Globus pallidus (tissue), 1 donor: ENCODE measurements around the gene PLEKHA7.
"Not testable (repeated sequence)": the region's sequence is repeated elsewhere in the genome, so short reads cannot be mapped to it uniquely, and the experiment has no call there.

Source experiments
- DNase-seq: peaks from one replicate; pipeline ENCODE4 v3.0.0-alpha.2; 2015; ENCODE audit warnings: low spot score

The PLEKHA7 gene

DNA sequence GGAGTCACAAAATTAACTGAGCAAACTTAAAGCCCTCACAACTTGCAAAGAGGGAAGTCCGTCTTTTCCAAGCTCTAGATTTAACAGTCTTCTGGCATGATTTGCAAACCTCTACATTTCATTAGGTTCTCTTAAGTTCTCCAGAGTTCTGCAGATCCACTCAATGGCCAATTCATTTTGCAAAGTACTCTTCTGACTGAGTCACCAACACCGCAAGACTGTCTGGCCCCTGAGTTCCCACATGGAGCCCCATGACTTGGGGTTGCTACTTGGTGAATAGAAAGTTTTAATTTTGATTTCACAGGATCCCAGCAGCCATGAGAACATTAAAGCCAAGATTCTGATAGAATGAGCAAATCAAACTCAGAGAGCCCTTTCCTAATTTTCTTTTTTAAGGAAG lies 134.5 kb downstream of the PLEKHA7 start:
- no peak for DNase-seq

DNA sequence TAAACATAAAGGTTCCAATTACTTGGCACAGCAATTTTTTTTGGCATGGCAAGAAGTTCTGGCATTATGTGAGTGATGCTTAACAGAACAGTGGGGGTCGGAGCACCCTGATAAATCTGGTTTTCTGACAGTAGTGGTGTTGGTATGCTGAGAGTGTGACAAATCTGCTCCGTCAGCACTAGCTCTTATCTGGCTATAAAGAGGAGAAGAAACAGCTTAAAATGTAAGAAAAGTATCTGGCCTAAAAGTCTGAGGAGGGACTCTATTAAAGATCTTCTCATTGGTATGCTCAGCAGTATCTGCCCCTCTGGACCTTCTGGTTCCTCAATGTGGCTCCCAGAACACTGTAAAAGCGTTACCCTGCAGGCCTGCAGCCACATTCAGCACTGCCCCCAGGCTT lies 137.4 kb downstream of the PLEKHA7 start:
- no peak for DNase-seq

DNA sequence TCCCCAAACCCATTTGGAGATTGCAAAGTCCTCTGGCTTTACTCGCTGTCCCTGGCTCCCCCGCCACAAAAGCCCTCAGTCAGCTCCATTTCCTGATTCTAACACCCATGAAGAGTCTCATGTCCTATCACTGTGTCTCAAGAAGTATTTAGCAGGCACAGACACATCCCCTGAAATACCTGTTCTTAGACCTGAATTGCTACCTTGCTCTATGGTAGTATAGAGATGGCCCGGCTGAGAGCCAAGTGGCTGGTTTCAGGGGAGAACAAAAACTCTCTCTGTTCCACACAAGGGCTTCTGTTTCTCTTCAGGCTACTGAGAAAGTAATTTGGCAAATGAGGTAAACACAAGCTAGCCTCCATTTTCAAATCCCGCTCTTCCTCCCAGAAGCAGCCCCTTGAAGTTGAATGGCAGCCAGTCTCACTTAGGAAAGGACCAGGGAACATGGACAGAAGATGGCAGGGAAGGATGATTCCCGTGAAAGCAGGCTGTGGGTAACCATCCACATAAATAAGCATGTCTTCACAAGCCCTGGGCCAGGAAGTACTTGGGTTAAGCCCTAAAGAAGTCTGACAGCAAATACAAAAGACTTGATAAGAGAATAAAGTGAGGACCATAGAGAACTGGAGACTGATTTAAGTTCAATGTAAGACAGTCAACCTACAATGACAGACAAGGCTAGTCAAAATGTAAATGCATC lies 138.0 kb downstream of the PLEKHA7 start:
- DNase-seq, result no peak

DNA sequence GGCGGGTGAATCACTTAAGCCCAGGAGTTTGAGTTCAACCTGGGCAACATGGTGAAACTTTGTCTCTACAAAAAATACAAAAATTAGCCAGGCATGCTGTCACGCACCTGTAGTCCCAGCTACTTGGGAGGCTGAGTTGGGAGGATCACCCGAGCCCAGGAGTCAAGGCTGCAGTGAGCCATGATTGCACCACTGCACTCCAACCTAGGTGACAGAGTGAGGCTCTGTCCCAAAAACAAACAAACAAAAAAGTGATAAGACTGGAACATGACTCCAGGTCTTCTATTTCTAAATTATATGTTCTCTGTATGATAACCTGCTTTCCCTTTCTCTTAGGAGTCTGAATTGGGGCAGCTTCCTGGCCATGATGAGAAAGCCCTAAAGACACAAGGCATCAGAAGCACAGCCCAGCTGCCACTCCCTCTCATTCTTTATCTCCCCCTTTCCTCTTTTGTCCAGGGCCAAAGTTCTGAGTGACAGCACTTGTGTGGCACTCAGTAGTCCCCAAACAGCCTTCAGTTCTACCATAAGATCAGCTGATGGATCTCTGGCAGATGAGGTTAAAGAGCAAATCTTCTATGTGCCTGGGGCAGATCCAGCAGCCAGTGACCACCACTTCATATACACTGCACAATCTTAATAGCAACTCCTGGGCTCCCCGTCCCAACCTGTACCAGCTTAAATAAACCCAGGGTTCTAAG lies 139.8 kb downstream of the PLEKHA7 start:
- DNase-seq, result no peak

DNA sequence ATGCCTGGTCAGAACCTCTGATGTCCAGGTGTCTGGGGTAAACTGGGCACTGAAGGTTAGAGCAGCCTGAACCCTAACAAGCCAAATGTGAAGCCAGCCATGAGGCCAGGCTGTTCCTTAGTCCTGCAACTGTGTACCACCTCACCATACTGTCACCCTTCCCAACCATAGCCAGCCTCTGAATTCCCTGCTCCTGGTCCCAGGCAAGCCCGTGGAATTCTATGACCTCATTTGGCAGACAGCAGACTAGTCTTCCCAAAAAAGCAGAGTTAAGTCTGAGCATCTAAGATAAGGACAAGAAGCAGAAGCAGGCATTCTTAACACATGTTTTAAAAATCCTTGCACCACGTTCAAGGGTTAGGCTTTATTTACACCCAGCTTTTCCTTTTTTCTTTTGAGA lies 140.9 kb downstream of the PLEKHA7 start:
- no peak for DNase-seq

DNA sequence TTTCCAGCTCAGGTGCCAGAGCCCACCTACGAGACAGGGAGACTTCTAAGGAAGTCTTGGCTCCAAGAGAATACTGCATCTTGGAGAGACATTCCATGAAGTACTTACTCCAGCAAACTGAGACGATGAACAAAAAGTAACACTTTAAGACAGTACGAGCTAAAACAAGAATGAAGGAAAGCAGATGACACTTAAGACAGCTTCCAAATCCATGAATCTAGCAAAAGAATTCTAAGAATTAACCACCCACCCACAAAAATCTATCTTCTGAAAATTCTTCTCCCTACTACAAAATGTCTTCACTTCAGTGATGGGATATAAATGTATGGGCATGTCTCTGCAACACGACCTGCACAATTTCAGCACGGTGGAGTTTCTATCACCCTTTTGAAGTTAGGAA lies 142.8 kb downstream of the PLEKHA7 start:
- no peak for DNase-seq

DNA sequence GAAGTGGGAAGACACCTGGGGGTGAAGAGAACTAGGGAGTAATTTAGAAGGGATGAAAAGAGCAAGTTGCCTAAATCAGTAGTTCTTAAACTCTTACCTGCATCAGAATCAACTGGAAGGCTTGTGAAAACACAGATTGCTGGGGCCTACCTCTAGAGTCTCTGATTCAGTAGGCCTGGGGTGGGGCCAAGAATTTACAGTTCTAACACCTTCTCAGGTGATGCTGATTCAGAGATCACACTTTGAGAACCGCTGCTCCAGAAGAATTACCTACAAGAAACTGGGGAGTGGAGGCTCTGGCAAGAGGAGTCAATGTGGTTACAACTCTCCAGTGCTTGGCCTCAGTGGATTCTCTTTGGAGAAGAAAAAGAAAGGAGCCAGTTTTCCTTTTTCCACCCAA lies 147.1 kb downstream of the PLEKHA7 start:
- DNase-seq, result no peak

DNA sequence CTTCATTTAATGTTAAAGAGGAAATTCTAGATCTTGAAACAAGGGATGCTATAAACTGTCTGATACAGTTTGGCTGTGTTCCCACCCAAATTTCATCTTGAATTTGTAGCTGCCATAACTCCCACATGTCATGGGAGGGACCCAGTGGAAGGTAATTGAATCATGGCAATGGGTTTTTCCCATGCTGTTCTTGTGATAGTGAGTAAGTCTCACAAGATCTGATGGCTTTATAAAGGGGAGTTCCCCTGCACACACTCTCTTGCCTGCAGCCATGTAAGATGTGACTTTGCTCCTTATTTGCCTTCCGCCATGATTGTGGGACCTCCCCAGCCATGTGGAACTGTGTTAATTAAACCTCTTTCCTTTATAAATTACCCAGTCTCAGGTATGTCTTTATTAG lies 149.8 kb downstream of the PLEKHA7 start:
- not testable (repeated sequence) for DNase-seq

DNA sequence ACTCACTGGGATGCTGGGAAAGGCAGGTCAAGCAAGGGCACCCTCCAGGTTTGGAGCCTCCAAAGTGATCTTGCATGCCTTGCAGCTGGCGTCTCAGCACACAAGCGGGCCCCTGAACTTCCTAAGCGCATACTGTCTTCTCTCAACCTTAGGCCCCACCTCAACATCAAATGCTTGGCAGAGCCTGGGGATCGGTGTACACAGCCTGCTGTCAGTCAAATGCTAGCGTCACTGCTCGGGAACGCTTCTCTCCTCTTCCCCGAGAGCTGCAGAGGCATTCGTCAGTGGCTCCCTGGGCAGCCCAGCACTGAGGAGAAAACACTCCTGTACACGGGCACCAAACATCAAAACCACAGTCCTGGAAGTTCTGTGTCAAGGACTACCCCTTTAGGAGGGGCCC lies 150.8 kb downstream of the PLEKHA7 start:
- DNase-seq, result no peak

DNA sequence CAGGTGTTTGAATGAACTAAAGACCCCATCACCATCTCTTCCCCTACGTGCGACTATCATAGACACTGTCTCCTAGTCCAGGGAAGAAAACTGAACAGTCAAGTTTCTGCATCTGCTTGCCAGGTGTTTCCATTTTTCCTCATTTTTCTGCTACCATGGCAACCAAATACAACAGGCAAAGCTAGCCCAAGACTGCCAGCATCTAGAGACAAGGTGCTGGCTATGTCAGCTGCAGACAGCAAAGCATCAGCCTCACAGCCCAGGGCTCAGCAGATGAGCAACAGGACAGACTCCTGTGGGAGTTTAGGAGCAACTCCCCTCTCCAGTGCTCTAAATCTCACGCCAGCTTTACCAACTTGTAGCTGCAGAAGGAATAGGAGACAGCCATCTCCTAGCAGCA lies 151.5 kb downstream of the PLEKHA7 start:
- no peak for DNase-seq

DNA sequence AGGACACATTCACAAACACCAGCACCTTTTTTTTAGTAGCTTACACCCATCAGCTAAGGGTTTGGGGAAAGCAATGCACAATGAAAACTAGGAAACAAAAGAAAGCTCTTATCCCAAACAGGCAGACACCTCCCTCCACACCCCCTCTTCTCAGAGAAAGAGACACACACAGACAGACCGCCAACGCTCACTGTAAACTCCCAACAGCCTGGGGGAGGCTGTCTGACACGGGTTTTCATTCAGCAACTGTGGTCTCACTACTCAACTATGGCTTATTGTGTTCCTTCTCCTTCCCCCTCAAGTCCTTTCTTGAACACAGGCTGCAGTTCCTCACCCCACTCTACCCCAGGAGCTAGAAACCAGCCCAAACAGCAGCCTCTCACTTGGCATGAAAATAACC lies 152.4 kb downstream of the PLEKHA7 start:
- no peak for DNase-seq

DNA sequence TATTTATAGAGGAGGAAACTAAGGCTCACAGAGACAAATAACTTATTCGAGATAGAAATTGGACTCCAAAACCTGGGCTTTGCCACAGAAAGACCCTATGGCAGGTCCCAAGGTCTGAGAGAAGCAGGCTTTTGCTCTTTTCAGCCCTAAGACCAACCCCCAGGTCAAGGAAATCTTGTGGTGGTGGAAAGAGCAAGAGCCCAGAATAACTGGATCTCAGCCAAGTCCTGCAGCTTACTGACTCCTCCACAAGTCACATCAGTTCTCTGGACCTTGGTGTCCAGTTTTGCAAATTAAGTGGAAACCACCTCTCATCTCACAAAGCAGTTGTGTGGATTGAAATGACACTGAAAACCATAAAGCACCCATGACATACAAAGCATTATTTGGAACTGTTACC lies 153.6 kb downstream of the PLEKHA7 start:
- DNase-seq, result no peak

DNA sequence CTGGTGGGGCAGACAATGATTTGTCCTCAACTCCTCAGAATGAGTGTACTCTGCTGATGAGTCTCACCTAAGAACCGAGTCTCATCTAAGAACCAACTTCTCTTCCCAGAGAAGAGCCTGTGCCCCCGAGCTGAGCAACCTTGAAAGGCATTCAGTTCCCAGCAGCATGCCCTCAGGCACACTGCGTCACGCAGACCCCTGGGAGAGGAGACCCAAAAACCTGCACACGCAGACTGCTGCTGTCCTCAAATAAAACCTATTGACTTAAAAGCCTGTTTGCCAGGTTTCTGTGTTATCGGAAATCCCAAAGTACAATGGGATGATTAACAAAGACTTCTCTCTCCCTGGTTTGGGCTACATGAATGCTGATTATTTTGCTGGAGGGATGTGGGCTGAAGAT lies 154.6 kb downstream of the PLEKHA7 start:
- no peak for DNase-seq

DNA sequence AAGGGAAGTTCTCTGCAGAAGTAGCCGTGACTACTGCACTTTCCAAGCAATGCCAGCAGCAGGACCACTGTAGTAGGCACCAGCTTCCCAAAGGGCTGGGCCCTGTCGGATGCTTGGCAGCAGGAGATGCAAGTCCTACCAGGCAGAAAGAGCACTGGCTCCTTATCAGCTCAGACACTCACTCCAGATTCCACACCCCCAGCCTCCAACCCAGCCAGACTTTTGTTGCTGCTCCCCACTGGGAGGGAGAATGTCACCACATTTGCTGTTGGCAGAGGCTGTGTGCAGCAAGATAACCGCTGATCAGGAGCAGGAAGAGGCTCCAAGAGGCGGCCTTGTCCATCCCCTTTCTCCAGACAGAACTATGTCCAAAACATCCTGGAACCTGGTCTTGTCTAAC lies 157.0 kb downstream of the PLEKHA7 start:
- no peak for DNase-seq

DNA sequence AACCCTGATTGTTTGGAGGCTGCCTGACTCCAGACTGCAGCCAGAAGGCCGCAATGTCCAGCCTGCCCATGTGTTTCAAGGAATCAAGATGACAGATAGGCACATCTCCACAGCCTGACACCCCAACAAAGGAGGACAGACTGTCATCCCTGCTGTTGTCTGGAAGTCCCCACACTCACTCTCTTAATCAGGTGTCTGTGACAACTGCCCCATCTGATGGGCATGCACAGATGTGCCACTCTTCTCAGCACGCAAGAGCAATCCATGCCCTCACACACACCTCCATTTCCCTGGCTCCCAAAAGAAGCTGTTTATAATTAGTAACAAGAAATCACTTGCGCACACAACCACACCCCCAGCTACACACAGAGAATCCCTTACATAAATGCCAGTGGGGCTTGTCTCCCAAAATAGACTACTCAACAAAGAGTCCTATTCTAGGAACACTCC lies 158.2 kb downstream of the PLEKHA7 start:
- no peak for DNase-seq

DNA sequence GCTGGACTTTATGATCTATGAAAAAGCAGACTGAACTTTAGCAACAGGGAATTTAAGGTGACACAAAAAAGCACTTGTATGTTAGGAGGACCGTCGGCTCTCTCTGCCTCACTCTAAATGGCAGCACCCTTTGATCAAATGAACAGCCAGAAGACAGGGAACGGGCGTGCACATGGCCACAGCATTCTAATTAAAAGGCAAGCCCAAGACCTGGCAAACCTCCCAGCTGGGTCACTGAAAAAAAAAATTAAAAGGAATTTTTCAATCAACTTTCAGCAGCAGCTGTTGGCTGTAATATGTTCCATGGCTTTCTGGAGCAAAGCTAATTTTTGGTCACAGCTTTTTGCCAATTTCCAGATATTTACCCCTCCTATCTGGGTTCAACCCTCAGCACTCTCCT lies 159.2 kb downstream of the PLEKHA7 start:
- DNase-seq, result no peak

DNA sequence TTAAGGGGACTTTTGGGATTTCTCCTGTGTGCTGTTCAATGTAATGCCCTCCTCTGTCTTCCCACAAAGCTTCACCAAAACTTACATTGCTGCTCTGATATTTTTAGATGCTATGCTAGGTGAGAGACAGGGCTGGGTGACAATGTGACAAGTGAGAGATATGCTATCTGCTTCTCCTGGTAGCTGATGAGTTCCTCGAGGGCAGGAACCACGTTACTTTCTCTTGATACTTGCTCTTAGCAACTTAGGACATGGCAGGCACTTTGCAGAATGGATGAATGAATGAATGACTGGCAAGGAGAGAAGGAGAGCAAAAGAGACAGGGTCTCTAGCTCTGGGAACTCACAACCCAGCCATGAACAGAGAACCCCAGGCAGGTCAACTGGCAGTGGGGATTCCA lies 160.4 kb downstream of the PLEKHA7 start:
- no peak for DNase-seq

DNA sequence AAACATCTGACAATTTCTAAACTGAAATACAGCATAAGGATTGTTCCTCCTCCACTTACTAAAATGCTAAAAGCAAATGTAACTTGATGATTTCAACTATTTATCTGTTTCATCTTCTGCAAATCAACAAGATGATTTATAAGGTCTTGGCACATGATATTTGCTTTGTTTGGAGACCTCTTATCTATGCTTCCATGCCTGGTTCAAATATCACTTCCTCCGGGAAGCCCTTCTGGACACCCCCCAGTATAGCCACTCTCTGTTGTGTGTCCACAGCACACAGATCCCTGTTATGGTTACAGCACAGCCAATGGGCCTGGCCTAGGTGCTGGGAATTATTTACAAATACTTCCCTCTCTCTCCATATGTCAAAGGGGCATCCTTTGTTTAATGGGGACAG lies 160.9 kb downstream of the PLEKHA7 start:
- DNase-seq, result no peak

DNA sequence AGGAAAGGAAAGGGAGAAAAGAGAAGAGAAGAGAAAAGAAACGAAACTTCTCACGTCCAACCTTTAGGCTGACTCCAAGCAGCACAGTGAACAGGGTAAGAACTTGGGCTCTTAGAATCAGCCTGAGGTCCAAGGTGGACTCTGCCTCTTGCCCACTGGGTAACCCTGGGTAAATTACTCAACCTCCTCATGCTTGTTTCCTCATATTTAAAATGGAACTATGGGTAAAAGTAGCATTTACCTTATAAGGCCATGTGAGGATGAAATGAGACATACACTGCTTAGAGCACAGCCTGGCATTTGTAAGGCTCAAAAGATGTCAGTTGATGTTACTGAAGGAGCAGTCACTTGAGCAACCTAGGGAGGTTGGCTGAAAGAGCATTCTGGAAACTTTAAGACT lies 167.9 kb downstream of the PLEKHA7 start:
- no peak for DNase-seq

DNA sequence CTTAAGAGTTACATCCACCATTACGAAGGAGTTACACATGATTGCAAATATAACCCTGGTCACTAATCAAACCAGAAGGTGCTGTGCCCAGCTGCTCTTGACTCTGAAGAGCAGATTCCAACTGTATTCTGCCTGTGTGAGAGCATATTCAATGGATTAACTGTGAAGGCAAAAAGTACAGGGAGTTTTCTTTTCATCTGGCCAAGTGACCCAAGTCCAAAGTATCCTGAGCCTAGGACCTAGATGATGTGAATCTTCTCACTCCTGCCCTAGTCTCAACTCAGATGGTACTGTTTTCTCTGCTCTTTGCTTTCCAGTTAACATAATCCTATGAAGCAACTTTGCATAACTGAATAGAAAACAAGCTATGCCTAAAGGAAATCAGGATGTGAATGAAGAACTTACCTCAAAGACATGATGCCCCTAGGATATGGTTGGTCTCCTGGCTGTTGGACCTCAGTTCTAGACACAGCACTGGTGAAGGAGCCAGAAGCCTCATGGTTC lies 169.9 kb downstream of the PLEKHA7 start:
- no peak for DNase-seq

DNA sequence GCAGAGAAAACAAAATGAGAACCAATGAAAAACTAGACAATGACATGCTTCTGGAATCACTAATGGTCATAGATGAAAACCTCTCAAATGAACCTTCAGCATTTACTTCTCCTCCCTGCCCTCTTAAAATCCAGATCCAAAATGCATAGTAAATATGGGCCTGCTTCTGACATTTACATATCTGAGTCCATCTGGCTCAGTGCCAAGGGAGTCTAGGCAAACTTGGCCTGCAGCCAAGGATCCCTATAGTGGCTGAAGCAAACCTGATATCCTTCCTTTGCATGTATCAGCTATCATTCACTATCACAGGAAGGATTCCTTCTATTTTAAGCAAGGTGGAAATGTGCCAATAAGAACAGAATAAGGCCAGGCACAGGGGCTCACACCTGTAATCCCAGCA lies 170.9 kb downstream of the PLEKHA7 start:
- no peak for DNase-seq

DNA sequence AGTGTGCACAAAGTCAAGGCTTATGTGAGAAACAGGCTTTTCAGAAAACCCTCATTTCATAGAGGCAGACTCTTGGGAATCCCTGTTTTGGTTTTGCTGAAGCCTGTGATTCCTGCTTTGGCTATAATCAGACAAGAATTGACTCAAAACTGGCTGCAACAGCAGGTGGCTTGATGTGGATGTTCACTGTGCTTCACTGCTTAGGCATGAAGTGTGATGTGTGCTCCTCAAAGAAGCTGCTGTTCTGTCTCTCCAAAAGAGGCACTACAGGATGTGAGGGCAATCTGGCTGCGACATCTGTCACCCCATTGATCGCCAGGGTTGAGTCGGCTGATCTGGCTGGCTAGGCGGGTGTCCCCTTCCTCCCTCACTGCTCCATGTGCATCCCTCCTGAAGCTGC lies 172.2 kb downstream of the PLEKHA7 start:
- DNase-seq, result no peak

DNA sequence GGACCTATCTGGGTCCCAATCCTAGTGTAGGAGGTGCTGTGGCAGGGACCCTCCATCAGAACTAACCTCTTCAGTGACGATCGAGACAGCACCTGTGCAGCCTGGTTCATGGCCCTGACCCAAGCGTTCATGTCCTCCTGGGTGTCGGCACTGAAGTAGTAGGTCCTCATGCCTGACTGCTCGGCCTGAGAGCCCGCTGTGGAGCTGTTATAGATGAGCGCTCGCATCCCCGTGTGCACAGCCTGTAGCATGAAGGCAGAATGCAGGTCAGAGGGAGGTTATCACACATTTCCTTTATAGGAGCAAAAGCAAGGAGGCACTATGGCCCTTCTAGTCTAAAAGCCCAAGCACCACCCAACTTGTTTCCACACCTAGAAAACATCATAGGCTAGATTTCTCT lies 172.7 kb downstream of the PLEKHA7 start:
- DNase-seq, result no peak

DNA sequence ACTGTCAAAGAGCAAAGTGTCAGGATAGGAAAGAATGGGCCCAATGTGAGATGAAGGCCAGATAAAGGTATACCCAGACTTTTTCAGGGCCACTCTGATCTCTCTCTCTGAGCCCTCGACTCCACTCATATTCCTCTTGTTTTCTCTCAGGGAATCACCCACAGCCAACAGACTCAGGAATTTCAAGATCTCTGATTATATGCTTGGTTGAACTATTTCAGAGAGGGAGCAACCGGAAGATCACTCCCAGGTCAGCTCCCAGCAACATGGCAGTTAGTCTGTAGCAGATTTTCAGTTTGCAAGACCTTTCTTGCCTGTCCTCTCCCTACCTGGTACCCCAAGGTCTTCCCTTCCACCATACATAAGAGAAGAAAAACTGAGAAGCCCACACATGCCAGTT lies 173.3 kb downstream of the PLEKHA7 start:
- no peak for DNase-seq
